GM12874 (cell line): ENCODE data around the gene NFIA.

ENCODE experiments used
- TF ChIP-seq, protein P1 (sequence below): IDR thresholded peaks from 2 replicates; pipeline ENCODE4 v1.5.1; 2011; ENCODE audit warnings: low read depth, mild to moderate bottlenecking, control low read depth, low read length, moderate library complexity; ENCODE audit not compliant: insufficient read depth

The NFIA gene

DNA sequence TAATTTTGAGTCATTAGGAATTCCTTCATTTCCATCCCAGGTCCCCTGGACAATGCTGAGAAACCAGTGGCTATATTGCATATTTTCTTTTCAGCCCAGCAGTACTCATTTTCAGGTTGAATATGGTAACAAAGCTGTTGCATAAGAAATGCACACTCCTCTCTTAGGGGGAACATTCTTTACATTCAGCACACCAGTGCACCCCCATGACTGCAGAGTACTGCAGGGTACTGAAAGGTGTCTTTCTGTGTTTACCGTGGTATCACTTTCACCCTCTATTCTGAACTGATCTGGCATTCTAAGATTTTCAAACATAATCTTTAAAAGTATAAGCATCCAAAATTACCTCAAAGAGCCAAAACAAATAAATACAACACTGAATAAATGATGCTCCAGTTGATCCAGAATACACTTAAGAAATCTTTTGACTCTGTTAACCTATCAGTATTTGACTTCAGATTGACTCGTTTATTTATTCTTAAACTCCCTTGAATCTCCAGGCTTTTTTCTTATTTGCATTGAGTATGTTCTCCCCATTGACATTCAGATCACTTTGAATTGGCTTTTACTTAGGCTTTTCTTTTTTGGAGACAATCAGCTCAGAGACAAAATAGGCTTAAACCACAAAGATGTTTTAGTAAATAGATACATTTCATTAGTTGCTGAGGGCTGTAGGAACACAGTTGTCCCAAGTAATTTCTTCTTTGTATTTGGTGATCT is 213.6 kb downstream of the NFIA start:
- TF ChIP-seq, protein P1, sequence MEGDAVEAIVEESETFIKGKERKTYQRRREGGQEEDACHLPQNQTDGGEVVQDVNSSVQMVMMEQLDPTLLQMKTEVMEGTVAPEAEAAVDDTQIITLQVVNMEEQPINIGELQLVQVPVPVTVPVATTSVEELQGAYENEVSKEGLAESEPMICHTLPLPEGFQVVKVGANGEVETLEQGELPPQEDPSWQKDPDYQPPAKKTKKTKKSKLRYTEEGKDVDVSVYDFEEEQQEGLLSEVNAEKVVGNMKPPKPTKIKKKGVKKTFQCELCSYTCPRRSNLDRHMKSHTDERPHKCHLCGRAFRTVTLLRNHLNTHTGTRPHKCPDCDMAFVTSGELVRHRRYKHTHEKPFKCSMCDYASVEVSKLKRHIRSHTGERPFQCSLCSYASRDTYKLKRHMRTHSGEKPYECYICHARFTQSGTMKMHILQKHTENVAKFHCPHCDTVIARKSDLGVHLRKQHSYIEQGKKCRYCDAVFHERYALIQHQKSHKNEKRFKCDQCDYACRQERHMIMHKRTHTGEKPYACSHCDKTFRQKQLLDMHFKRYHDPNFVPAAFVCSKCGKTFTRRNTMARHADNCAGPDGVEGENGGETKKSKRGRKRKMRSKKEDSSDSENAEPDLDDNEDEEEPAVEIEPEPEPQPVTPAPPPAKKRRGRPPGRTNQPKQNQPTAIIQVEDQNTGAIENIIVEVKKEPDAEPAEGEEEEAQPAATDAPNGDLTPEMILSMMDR: no peak

DNA sequence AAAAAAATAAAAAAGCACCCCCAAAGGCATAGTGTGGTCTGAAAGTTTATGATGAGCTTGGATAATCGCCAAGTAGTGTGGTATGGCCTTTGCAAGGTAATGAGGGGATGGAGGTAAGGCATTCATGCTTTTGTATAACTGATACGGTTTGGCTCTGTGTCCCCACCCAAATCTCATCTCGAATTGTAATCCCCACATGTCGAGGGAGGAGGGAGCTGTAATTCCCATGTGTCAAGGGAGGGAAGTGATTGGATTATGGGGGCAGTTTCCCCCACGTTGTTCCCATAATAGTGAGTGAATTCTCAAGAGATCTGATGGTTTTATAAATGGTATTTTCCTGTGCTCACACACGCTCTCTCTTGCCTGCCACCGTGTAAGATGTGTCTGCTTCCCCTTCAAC is 215.5 kb downstream of the NFIA start:
- TF ChIP-seq, protein P1: no peak

DNA sequence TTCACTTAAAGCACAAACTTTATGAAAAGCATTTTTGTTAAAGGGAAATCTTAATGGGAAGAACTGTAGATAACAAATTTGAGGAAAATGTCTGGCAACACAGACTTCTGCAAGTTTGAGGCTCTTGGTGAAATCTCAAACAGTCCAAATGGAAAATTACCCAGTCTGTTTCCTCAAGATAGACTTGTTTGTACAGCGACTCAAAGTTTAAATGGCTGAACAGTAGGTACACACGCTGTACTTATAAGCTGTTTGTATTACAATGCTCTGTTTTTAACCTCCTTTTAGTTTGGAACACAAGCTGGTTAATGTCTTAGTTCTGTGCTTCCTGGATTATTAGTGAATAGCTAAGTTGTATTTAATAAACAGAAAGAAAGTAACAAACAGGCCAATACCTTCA is 217.1 kb downstream of the NFIA start:
- TF ChIP-seq, protein P1: no peak

DNA sequence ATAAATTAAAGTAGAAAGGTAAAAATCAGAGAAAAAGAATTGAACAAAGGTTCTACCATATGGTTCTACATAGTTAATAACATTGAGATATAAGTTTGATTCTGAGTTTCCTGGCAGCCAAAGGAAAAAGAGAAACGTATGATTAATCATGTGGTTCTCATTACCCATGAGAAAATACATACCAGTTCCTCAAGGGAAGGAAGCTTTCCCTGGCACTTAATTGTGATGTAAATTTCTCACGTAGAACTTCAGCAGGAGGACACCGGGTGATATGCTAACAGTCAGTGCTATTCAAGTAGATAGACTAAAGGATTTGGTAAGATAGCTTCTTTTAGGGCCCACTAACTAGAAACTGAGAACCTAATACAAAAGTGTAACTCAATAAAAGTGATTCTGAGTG is 218.5 kb downstream of the NFIA start:
- TF ChIP-seq, protein P1: no peak

DNA sequence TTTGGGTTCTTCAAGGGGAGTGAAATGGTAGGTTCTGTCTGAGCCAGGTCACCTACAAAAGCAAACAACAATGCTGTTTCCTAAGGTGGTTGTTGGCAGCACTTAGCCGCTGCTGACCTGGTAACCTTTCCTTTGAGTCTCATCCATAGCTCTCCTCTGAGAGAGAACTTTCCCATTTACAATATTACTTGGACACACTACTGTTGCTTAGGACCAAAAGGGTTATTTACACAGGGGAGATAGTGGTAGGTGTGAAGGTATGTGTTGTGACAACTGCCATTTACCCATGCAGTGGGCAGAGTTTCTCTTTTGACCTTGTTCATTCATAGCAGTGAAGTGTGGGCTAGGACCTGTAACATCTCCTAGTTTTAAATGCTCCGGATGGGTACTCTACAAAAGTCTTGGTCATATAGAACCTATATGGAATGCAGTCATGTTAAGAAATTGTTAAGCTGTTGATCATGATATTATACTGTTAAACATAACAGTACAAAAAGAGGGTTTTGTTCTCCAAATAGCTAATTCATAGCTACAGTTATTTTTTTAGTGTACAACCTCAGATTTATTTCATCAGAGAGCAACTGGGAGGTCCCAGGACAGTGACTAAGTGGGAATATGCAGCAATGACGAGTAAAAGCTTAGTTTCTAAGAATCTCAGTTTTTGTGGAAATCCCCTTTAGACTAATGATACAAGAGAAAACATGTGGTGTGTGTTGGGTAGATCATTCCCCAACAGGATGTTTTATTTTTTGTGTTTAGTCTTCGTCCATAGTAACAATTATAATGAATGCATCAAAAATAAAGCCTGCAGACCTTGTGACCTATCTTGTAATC is 219.7 kb downstream of the NFIA start:
- TF ChIP-seq, protein P1: no peak

DNA sequence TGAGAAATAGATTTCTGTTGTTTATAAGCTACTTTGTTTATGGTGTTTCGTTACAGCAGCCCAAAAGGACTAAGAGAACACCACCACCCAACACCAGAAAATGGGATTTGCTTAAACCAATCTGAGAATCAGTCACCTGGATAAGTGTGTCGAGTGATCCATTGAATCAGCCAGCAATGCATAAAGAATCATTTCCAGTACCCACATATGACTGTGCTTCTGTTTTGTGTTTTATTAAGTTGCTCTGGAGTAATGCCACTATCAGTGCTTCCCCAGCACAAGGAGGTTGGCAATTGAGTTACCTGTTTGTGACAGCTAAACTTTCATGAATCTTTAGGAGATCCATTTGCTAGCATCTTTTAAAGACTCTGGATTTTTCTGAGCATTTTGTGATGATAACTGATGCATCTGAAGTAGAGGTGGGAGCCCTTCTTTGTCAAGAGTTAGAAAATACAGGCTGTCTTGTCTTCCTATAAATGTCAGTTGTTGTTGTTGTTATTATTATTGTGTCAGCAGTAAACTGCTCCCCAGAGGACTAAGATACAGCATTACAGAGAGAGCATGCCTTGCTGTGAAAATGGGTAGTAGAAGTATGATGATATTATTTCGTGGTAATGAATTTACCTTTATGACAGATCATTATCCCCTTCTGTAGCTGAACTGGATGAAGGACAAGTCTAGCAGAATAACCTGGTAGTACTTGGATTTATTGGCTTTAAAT is 225.2 kb downstream of the NFIA start:
- TF ChIP-seq, protein P1: no peak

DNA sequence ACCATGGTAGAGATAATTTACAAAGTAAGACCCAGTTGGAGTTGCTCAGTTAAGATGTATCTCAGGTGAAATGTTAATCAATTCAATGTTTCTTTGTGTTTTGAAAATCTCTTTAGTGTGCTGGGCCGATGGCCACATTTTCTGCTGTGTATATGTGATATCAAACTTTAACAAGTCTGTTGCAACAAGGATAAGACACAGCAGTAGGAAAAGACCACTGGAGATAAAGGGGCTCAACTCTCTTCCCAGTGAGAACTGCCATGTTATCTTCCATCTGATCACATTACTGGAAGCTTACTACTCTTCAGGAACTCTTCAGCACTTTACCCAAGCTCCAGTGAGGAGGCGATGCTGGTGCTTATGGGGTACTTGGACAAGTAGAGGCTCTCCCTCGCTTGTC is 227.7 kb downstream of the NFIA start:
- TF ChIP-seq, protein P1: no peak
